Fibroblast of the aortic adventitia (primary cell): ENCODE results near the gene PCLO. TPM values are rescaled to one million over a fixed set of nuclear protein-coding genes. Genes with fewer than 3 reads are reported as not detected.

Experiments
- DNase-seq: peaks from one replicate; pipeline ENCODE4 v3.0.0-alpha.2; 2010; ENCODE audit warnings: low read depth
- H3K4me3 ChIP-seq: 2 replicates; pipeline ENCODE4 v1.5.1; 2011; ENCODE audit warnings: low read depth, mild to moderate bottlenecking, control low read depth, low read length, moderate library complexity
- CTCF ChIP-seq: IDR thresholded peaks from 2 replicates; pipeline ENCODE4 v1.5.1; 2011; ENCODE audit warnings: mild to moderate bottlenecking, low read length, control low read depth, inconsistent platforms; ENCODE audit not compliant: insufficient read depth
- total RNA-seq: library from RNA; depleted of rRNA; stranded (reverse); fragments of >200 nt; gene quantifications from 2 replicates; pipeline ENCODE4 v1.2.3, GENCODE V29; 2012; ENCODE audit warnings: low replicate concordance

The PCLO gene
- total RNA-seq, 1 donor: 0.36 TPM

- TF ChIP-seq CTCF: no peak
- no peak overlapping the region for H3K4me3 ChIP-seq
- DNase-seq: no peak
Measured at GRCh38 chr7:82823073-82823472, 339.6 kb downstream of the PCLO start.

GRCh38 chr7:82821037-82821436 is 341.6 kb downstream of the PCLO start:
- no peak overlapping the region for H3K4me3 ChIP-seq
- DNase-seq: no peak
- no peak for TF ChIP-seq CTCF

- TF ChIP-seq CTCF: no peak
- no peak for DNase-seq
- H3K4me3 ChIP-seq: no peak overlapping the region
Measured at GRCh38 chr7:82818171-82818570, 344.5 kb downstream of the PCLO start.

- TF ChIP-seq CTCF: no peak
- DNase-seq: no peak
- H3K4me3 ChIP-seq: no peak overlapping the region
Measured at GRCh38 chr7:82816272-82816671, 346.4 kb downstream of the PCLO start.

- peak; percentile 77 for TF ChIP-seq CTCF
- no peak overlapping the region for H3K4me3 ChIP-seq
- peak; percentile 85 for DNase-seq
Measured at GRCh38 chr7:82810558-82811259, 352.0 kb downstream of the PCLO start.

- no peak for TF ChIP-seq CTCF
- no peak overlapping the region for H3K4me3 ChIP-seq
- no peak for DNase-seq
Measured at GRCh38 chr7:82808633-82809032, 354.1 kb downstream of the PCLO start.

- peak overlapping the region; percentile 23 for H3K4me3 ChIP-seq
- peak; percentile 86 for DNase-seq
- no peak for TF ChIP-seq CTCF
Measured at GRCh38 chr7:82805527-82805960, 357.1 kb downstream of the PCLO start.
